Measurements from ENCODE around the gene CLBA1.
A peak's percentile ranks its signal among the peaks of the same experiment; 100 is the strongest.

DNA sequence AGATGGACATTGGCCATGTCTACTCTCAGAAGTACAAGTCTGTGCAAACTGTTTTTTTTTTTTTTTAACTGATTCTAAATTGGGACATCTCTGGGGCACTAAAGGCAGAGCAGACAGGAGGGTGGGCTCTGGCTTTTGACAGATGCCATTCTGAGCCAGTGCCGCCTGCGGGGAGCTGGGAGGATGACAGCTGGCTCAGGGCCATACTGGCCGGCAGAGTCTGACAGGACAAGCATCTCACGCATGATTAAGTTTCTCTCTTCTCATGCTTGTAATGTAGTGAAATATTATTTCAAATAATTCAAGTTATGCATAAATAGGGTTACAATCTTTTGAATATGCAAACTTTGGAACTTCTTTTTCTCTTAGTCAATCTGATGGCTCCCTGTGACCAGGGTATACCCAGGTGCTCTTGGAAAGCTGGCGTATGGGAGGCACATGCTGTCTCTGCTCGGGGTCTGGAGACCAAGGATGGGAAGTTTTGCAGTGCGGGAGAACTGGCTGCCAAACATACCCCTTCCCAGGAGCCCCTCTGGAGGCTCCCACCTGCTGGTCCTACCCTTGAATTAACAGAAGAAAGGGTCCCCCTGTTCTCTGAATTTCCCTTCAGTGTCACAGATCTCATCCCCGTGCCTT is 27.7 kb downstream of the CLBA1 start:
- TF ChIP-seq SETDB1 (IDR thresholded peaks at IDR 0.05; ENCODE audit: insufficient read length, low read length) (no peak), ZNF664 (tag by site-specific recombination; IDR thresholded peaks at IDR 0.05) (no peak), ZNF274 (IDR thresholded peaks at IDR 0.05; ENCODE audit: low read length) (no peak), ZNF274 (tag by site-specific recombination; IDR thresholded peaks at IDR 0.05; ENCODE audit: borderline replicate concordance) (no peak), ZNF473 (tag by site-specific recombination; IDR thresholded peaks at IDR 0.05) (no peak), ZNF76 (tag by site-specific recombination; IDR thresholded peaks at IDR 0.05; ENCODE audit: borderline replicate concordance, low read depth) (no peak), ZNF266 (tag by site-specific recombination; IDR thresholded peaks at IDR 0.05; ENCODE audit: low read depth) (no peak), ZFP69B (tag by site-specific recombination; IDR thresholded peaks at IDR 0.05) (no peak)
- TF ChIP-seq, protein P1, sequence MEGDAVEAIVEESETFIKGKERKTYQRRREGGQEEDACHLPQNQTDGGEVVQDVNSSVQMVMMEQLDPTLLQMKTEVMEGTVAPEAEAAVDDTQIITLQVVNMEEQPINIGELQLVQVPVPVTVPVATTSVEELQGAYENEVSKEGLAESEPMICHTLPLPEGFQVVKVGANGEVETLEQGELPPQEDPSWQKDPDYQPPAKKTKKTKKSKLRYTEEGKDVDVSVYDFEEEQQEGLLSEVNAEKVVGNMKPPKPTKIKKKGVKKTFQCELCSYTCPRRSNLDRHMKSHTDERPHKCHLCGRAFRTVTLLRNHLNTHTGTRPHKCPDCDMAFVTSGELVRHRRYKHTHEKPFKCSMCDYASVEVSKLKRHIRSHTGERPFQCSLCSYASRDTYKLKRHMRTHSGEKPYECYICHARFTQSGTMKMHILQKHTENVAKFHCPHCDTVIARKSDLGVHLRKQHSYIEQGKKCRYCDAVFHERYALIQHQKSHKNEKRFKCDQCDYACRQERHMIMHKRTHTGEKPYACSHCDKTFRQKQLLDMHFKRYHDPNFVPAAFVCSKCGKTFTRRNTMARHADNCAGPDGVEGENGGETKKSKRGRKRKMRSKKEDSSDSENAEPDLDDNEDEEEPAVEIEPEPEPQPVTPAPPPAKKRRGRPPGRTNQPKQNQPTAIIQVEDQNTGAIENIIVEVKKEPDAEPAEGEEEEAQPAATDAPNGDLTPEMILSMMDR (tag by site-specific recombination; IDR thresholded peaks at IDR 0.05), result 0 out of 2 replicates have a peak, but pooled peaks have one; percentile 13
- TF ChIP-seq, protein P2, sequence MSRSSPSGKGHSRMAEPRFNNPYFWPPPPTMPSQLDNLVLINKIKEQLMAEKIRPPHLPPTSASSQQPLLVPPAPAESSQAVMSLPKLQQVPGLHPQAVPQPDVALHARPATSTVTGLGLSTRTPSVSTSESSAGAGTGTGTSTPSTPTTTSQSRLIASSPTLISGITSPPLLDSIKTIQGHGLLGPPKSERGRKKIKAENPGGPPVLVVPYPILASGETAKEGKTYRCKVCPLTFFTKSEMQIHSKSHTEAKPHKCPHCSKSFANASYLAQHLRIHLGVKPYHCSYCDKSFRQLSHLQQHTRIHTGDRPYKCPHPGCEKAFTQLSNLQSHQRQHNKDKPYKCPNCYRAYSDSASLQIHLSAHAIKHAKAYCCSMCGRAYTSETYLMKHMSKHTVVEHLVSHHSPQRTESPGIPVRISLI (tag by site-specific recombination; IDR thresholded peaks at IDR 0.05), result no peak
